ENCODE results near the gene VPS52. TPM values are rescaled to one million over a fixed set of nuclear protein-coding genes. Genes with fewer than 3 reads are reported as not detected.

Gene VPS52, protein sequence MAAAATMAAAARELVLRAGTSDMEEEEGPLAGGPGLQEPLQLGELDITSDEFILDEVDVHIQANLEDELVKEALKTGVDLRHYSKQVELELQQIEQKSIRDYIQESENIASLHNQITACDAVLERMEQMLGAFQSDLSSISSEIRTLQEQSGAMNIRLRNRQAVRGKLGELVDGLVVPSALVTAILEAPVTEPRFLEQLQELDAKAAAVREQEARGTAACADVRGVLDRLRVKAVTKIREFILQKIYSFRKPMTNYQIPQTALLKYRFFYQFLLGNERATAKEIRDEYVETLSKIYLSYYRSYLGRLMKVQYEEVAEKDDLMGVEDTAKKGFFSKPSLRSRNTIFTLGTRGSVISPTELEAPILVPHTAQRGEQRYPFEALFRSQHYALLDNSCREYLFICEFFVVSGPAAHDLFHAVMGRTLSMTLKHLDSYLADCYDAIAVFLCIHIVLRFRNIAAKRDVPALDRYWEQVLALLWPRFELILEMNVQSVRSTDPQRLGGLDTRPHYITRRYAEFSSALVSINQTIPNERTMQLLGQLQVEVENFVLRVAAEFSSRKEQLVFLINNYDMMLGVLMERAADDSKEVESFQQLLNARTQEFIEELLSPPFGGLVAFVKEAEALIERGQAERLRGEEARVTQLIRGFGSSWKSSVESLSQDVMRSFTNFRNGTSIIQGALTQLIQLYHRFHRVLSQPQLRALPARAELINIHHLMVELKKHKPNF
- total RNA-seq = 27.0 and 28.8 TPM in 2 replicates

DNA sequence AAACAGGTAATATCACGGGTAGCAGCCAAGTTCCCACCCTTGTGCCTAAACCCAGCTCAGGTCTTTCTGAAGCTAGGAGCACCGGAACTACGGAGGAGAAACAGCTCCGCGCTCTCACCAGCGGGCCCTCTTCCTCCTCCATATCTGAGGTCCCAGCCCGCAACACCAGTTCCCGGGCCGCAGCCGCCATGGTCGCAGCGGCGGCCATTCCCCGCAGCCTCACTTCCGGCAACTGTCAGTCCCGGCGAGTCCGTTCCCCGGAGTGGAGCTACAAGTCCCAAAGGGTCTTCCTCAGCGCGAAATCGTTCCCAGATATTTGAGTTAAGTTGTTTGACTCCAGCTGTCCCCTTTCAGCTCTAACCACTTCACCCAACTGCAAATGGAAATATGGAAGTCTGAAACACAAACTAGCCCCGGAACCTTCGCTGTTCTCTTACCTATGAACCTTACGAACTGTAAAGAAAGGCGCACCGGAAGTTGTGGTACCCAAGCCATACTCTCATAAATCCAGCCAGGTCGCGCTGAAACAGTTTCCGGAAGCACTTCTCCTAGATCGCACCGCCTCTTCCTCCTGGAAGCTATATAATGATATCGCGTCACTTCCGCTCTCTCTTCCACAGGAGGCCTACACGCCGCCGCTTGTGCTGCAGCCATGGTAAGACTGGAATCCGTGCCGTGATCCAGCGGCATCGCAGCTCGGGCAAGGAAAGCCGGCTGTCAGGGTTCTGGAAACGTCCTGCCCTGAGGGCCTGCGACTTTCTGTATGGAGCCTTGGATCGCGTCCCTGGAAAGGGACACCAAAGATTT lies at the start of gene VPS52, which contains the start of gene RPS18:
Gene VPS52, minus strand, starts transcription at position 409 of the 807 bp plus-strand sequence. Its CDS starts 201 bp downstream, at position 208.
Gene RPS18, plus strand, starts transcription at position 608 of the 807 bp plus-strand sequence. Its CDS starts 45 bp downstream, at position 653.

DNA sequence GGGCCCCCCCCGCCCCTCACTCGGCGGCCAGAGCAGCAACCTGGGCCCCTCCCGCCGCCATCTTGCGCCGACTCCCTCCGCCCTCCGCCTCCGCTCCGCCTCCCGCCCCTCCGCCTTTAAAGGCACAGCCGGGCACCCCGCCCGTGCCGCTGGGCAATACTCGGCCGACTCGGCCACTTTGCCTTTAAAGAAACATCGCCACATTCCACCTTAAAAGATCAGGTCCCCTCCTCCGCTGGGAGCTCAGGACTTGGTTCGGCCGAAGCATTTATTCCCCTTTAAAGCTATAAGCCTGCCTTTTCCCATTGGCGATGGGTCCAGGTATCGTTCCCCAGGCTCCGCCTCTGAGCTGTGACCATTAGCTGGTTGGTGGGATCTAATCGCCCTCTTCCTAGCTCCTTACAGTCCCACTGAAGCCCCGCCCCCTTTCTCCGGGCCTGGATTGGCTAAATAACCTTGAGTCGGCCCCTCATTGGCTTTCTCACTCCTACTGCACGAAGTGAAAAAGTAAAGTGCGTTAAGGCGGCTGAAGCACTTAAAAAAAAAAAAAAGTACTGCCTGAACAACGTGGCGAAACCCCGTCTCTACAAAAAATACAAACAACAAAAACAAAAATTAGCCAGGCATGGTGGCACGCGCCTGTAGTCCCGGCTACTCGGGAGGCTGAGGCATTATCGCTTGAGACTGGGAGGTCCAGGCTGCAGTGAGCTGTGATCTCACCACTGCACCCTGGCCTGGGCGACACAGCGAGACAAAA lies 46.2 kb upstream of the VPS52 start, which contains the start of gene ZBTB22:
Gene ZBTB22, minus strand, starts transcription at position 76 of the 757 bp plus-strand sequence. CDS start 828 bp downstream, outside the sequence.

DNA sequence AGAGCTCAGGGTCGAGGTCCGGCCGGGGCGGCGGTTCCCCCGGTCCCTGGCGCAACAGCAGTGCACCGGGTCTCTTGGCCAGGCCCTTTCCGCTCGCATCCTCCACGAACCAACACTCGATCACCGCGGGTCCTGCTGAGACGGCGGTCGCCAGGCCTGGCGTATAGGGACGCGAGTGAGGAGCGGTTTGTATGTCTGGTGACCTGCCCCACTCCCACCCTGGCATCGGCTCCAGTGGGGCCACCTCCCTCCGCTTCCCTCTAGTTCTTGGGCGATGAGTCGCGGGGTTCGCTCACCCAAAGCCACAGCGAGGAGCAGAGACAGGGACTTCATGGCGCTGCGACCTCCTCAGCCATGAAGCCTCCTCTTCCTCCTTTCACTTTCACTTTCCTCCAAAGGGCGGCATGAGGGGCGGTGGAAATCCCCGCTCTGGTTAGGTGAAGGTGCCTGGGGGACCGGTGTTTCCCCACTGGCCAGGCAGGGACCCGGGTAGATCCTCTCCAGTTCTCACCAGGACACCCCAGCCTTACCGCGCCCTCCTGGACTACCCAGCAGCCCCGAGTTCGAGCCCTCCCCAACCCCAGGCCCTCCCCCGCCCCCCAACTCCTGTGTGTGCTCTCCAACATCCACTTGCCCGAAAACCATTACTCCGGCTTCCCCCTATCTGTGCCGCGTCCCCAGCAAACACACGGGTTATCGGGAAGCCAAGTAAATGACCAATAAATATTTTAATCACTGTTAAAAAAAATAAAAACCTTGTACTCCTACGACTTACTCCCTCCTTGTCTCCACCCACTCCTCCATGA lies 42.2 kb upstream of the VPS52 start, which contains the start of gene TAPBP:
Gene TAPBP, minus strand, starts transcription at position 370 of the 806 bp plus-strand sequence. Its CDS starts 37 bp downstream, at position 333.

DNA sequence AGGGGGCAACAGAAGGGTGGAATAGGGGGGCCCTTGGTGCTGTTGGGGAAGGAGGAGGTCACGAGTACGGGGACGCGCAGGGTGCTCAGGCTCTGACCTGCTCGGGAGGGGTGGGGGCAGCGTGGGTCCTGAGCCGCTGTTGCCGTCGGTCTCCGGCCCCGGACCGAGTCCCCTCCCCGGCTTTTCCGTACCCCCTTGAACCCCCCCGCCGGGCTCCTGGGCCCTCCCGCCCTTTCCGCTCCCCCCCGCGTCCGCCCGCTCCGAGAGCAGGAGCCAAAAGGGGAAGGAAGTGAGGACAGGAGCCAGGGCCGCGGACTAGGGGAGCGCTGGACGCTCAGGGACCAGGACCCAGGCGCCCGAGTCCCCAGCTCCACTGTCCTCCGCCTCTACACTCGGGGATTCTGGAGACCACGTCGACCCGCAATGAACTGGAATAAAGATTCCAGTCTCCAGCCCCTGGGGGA lies 27.1 kb upstream of the VPS52 start, which contains the start of gene RGL2:
Gene RGL2, minus strand, starts transcription at position 170 of the 464 bp plus-strand sequence. CDS start 332 bp downstream, outside the sequence.

DNA sequence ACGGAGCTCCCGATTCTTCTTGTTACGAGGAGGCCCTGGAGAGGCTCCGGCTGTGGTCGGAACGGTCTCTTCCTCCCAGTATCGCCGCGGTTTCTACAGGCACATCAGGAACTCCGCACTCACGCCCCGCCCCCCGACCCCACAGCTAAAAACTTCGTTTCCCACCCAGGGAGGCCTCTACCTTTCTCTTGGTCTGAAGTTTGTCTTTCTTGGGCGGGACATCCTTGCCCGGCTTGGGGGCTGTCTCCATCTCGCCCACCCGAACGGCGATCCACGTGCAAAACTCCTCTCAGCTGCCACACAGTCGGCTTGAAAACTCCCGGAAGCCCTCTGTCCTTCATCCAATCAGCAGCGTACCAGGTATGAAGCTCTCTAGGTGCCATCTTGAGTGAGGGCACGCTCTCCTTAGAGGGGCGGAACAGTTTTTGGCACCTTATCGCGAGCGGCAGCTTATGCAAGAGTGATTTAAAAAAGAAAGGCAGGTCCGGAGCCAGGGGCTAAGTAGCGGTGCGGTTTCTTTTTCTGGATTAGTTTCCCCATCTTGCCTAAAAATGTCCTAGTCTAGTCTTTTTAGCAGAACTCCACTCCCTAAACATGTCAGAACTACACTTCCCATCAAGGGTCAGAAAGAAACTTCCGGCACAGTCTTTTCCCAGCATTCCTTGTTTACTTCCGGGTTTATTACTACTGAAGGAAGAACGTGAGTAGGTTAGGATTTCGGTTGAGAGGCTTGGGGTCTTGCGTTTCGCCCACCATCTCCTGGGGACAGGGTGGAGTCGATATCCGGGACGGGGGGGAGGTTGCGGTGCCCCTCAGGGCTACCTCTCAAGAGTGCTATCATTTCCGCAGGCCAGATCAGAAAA lies 17.5 kb upstream of the VPS52 start, which contains the start of the genes PFDN6 and WDR46:
Gene PFDN6, plus strand, starts transcription at position 681 of the 863 bp plus-strand sequence. CDS start 256 bp downstream, outside the sequence.
Gene WDR46, minus strand, starts transcription at position 319 of the 863 bp plus-strand sequence. Its CDS starts 69 bp downstream, at position 250.

DNA sequence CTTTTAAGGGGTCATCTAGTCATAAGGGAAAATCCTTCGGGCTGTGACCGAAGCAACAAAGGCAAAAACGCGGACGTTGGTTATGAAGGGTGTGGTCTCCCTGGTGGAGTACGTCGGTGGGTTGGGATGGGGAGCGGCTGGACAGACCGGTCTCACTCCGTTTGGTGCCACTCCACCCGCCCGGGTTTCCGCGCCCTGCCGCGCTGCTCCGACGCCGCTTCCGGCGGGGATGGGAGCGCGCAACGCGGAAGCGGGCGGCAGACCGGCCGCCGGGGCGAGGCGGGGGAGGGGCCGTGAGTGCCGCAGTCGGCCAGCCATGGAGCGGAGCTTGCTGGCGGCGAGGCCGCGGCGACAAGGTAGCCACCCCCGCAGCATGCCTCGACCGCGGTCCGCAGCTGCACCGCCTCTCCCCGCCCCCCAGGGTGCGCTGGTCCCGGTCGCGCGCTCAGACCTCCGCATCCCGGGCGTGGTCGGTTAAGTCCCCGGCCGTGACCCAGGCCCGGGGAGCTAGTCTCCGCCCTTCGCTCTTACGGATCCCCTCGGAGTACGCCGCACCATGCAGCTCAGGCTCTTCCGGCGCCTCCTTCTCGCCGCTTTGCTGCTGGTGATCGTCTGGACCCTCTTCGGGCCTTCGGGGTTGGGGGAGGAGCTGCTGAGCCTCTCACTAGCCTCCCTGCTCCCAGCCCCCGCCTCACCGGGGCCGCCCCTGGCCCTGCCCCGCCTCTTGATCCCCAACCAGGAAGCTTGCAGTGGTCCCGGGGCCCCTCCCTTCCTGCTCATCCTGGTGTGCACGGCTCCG lies 5.4 kb upstream of the VPS52 start, which contains the start of gene B3GALT4:
Gene B3GALT4, plus strand, starts transcription at position 260 of the 799 bp plus-strand sequence. Its CDS starts 297 bp downstream, at position 557.

DNA sequence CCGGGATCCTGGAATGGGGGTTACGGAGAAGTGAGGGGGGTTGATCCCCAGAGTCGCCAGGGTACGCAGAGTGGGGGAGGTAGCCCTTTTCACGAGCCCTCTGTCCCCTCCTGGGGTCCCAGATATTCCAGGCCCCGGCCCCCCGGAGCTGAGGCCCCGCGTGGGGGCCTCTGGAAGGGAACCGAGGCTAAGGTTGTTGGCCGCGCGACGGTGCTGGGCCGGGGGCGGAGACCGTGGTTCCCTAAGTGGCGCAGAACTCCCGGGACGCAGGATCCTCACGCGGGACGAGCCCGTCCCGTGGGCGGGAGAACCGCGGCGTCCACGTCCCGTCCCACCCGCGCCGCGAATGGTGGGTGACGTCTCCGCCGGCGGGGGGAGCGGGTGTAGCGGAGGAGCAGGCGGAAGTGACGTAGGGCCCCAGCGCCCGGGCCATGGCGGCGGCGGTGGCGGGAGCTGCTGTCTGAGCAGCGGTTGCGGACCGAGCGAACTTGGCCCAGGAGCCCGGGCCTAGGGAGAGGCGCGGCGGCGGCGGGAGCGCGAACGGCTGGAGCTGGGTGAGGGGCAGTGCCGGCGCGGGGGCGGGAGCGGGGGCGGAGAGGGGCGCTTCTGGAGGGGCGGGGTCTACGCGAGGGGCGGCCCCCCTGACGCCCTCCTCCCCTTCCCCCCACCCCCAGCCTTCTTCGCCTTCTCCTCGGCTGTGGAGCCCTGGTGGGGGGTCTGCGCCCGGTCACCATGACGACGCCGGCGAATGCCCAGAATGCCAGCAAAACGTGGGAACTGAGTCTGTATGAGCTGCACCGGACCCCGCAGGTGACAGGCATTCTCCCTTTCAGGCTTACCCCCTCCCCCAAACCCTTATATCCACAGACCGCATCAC lies 63.3 kb downstream of the VPS52 start, which contains the start of gene RING1:
Gene RING1, plus strand, starts transcription at position 410 of the 877 bp plus-strand sequence. Its CDS starts 323 bp downstream, at position 733.

DNA sequence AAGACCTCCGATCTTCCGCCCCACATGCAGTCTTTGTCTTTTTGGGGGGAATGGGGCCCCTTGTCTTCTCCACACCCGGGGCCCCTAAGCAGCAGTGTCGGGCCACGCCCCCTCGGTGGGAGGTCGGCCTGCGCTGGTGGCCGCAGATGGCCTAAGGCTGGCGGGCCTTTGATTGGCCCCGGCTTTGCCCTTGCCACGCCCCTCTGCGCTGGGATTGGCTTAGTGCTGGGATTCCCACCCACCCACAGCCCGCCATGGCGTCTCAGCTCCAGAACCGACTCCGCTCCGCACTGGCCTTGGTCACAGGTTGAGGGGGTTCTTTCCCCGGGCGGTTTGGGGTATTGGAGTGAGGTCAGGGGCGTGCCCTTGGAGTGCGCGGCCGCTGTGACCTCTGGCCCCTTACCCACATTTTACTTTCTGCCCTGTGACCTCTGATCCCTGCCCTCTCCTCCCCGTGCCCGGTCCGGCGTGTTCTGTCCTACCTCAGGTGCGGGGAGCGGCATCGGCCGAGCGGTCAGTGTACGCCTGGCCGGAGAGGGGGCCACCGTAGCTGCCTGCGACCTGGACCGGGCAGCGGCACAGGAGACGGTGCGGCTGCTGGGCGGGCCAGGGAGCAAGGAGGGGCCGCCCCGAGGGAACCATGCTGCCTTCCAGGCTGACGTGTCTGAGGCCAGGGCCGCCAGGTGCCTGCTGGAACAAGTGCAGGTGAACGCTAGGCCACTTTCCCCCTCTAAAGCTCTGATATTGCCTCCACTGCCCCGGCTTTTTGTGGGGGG lies 67.1 kb downstream of the VPS52 start, which contains the start of gene HSD17B8:
Gene HSD17B8, plus strand, starts transcription at position 241 of the 776 bp plus-strand sequence. Its CDS starts 14 bp downstream, at position 255.

Other genes starting within 250 kb of the VPS52 start
- gene HLA-DPA1, start 198.2 kb downstream of the VPS52 start, total RNA-seq = 0.14 TPM in 1 of 2 replicates, not detected in the other
- not detected in 2 replicates for gene HLA-DPB1, start 195.9 kb downstream of the VPS52 start, total RNA-seq
- gene COL11A2, start 79.4 kb downstream of the VPS52 start, total RNA-seq = under 0.01 and 0.36 TPM in 2 replicates
- 16.1 and 21.8 TPM in 2 replicates for gene RXRB, start 71.2 kb downstream of the VPS52 start, total RNA-seq
- 66.9 and 118 TPM in 2 replicates for gene SLC39A7, start 71.0 kb downstream of the VPS52 start, total RNA-seq
- gene HSD17B8, start 67.2 kb downstream of the VPS52 start, total RNA-seq = 12.5 and 40.3 TPM in 2 replicates
- gene RING1, start 63.4 kb downstream of the VPS52 start, total RNA-seq = 34.2 and 48.2 TPM in 2 replicates
- 3,073 and 7,254 TPM in 2 replicates for gene RPS18, start 199 bp upstream of the VPS52 start, total RNA-seq
- gene B3GALT4, start 5.2 kb upstream of the VPS52 start, total RNA-seq = 2.7 and 4.1 TPM in 2 replicates
- gene WDR46, start 17.4 kb upstream of the VPS52 start, total RNA-seq = 55.0 and 84.4 TPM in 2 replicates
- 37.5 and 69.7 TPM in 2 replicates for gene PFDN6, start 17.7 kb upstream of the VPS52 start, total RNA-seq
- 22.9 and 40.4 TPM in 2 replicates for gene RGL2, start 27.1 kb upstream of the VPS52 start, total RNA-seq
- gene TAPBP, start 42.2 kb upstream of the VPS52 start, total RNA-seq = 22.2 and 108 TPM in 2 replicates
- 19.9 and 24.3 TPM in 2 replicates for gene ZBTB22, start 45.9 kb upstream of the VPS52 start, total RNA-seq
- gene DAXX, start 51.1 kb upstream of the VPS52 start, total RNA-seq = 35.9 and 77.9 TPM in 2 replicates
- gene KIFC1, start 119.9 kb upstream of the VPS52 start, total RNA-seq = 0.21 and 0.68 TPM in 2 replicates
- 10.3 and 13.0 TPM in 2 replicates for gene PHF1, start 139.1 kb upstream of the VPS52 start, total RNA-seq
- gene CUTA, start 146.2 kb upstream of the VPS52 start, total RNA-seq = 27.3 and 62.1 TPM in 2 replicates
- gene SYNGAP1, start 148.2 kb upstream of the VPS52 start, total RNA-seq = 0.68 and 3.9 TPM in 2 replicates
- 10.6 and 13.0 TPM in 2 replicates for gene ZBTB9, start 182.7 kb upstream of the VPS52 start, total RNA-seq

All from nasal cavity respiratory epithelium epithelial cell of viscerocranial mucosa (primary cell).